Stimulated activated CD4-positive, alpha-beta T cell treated with anti-CD3 and anti-CD28 coated beads, TNF-alpha, amount 100 ng/mL, for 4 hours (primary cell): ENCODE results near the gene CCDC106.

ENCODE experiments used
- DNase-seq, 3 experiments: peaks; one replicate each; pipeline ENCODE4 v3.0.0-alpha.2; 2020; ENCODE audit warnings: low read depth in 3 of 3

The CCDC106 gene

GRCh38 chr19:55695511-55696290 is 47.7 kb downstream of the CCDC106 start:
- DNase-seq, result no peak

GRCh38 chr19:55696301-55697068 is 48.5 kb downstream of the CCDC106 start:
- no peak for DNase-seq

- no peak for DNase-seq
Measured at GRCh38 chr19:55697069-55697440, 49.0 kb downstream of the CCDC106 start.

GRCh38 chr19:55697698-55698097 is 49.7 kb downstream of the CCDC106 start:
- DNase-seq, result no peak

- DNase-seq, result no peak
Measured at GRCh38 chr19:55698256-55698655, 50.2 kb downstream of the CCDC106 start.

- no peak for DNase-seq
Measured at GRCh38 chr19:55699221-55699620, 51.2 kb downstream of the CCDC106 start.

GRCh38 chr19:55700813-55701212 is 52.8 kb downstream of the CCDC106 start:
- DNase-seq, result no peak

- no peak for DNase-seq
Measured at GRCh38 chr19:55702131-55702627, 54.2 kb downstream of the CCDC106 start.
